ENCODE results near the gene NMNAT3. TPM values are rescaled to one million over a fixed set of nuclear protein-coding genes. Genes with fewer than 3 reads are reported as not detected.

NMNAT3 gene
- polyA plus RNA-seq, 3 donors, result 9.0 to 11.4 (median 9.3) TPM

DNA sequence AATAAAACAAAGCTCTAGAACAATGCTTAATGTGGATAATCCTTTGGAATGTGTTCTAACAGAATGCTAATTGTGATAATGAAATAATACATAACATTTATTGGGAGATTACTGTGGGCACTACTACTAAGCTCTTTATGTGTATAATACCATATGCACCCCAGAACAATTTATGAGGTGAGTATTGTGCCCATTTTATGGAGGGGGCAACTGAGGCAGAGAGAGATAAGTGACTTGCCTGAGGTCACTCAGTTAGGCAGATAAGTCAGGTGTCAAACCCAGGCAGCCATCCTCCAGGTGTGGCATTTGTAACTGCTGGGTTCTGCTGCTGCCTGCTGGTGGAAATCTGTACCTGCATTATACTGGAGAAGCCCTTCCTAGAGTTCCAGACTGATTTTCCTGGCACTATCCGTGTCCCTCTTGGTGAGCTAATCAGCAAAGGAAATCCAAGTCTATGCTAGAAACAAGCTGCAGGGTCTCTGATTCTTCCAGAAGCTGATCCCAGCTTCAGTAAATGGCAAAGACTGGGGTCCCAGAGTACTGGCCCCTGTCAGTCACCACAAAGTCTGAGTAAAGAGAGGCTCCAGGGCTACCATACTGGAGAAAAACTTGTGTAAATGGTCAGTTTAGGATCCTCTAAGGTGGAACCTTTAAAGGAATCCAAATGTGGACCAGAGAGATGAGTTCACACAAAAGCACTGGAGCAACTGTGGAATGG lies 115.7 kb downstream of the NMNAT3 start:
- DNase-seq (ENCODE audit: extremely low read depth in 1 of 11, low read depth in 9 of 11, low spot score in 4 of 11), result no peak

GRCh38 chr3:139561255-139561817 lies 116.4 kb downstream of the NMNAT3 start:
- DNase-seq (ENCODE audit: extremely low read depth in 1 of 11, low read depth in 9 of 11, low spot score in 4 of 11), result no peak

- no peak for DNase-seq (ENCODE audit: extremely low read depth in 1 of 11, low read depth in 9 of 11, low spot score in 4 of 11)
Observed at GRCh38 chr3:139560411-139560810, 117.4 kb downstream of the NMNAT3 start.

DNA sequence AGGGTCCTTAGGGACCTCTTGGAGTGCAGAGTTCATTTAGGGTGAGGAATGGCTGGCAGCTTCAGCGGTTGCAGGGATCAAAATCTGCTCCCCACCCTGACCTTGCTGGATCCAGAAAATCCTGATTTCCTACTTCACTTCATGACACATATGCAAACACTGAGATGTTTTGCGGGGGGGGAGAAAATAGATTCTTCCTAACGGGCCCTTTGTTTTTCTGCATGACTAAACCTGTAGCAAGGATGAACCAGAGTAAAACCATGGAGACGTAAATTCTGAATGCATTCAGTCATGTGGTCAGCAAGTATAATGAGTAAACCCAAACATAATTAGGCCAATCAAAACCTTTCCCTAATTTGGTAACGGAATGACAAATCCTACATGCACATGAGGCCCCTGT lies 118.2 kb downstream of the NMNAT3 start:
- DNase-seq (ENCODE audit: extremely low read depth in 1 of 11, low read depth in 9 of 11, low spot score in 4 of 11), result no peak

DNA sequence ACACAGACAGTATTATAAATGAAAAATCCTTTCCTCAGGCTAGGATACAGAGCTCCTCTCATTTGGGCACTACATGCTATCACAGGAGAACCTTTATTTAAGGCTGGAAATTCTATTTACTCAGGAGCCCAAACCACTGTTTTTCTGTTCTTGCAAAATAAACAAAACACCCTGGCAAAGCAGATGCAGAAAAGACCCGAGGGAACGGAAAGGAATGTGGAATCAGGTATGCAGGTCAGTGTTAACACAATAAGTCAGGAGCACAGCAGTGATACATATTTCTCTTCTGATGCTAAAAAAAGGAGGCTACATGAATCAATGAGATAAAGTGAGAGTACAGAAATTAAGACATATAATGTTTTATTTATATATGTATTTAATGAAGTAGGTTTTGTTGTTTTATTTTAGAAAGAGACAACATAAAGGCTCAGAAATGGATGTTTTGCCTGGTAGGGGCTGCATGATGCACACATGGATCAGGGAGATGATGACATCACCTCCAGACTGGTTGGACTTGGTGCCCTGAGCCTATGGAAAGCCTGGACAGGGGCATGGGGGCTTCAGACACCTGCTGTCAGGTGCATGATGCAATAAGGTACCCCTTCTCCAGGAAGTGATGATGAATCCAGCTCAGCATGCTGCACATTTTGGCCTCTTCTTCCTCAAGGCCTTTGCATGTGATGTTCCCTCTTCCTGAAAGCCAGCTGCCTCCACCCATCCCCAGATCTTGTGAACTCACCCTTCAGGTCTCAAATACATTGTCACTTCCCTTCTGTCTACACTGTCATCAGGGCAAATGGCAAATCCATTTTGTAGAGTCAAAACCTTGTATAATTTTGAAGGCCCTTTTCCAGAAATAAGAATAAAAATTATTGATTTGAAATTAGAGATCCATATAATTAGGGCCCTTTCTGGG lies 119.2 kb downstream of the NMNAT3 start:
- no peak for DNase-seq (ENCODE audit: extremely low read depth in 1 of 11, low read depth in 9 of 11, low spot score in 4 of 11)

- no peak for DNase-seq (ENCODE audit: extremely low read depth in 1 of 11, low read depth in 9 of 11, low spot score in 4 of 11)
Observed at GRCh38 chr3:139557041-139557440, 120.7 kb downstream of the NMNAT3 start.

DNA sequence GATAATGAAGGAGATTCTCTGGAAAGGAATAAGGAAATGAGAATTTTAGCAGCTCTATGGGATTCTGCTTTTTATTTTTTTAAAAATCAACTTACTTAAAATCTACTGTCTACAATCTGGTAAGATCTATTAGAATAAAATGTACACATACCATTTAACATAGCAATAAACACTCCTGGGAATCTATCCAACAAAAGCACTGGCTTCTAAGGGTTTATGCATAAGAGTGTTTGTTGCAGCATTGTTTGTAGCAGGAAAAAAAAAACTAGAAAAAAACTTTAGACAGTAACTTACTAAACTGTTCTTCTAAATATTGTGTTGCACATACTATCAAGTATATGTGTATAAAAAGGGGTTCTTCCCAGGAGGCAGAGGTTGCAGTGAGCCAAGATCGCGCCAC lies 122.5 kb downstream of the NMNAT3 start:
- DNase-seq (ENCODE audit: extremely low read depth in 1 of 11, low read depth in 9 of 11, low spot score in 4 of 11), result peak in 2 of 11 donors; percentile 74 to 89

DNA sequence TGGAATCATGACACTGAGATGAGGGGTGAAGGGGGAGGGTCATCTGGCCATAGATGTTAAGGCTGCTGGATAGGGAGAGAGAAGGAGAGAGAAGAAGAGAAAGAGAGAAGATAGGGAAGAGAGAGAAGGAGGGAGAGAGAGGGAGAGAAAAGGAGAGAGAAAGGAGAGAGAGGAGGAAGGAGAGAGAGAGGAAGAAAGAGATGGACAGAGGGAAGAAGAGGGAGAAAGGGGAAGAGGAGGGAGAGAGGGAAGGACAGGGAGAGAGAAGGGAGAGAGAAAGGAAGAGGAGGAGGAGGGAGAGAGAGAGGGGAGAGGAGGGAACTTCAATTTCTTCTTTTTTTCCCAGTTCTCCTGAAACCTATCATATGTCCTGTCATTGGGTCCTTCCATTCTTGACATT lies 123.1 kb downstream of the NMNAT3 start:
- no peak for DNase-seq (ENCODE audit: extremely low read depth in 1 of 11, low read depth in 9 of 11, low spot score in 4 of 11)

DNA sequence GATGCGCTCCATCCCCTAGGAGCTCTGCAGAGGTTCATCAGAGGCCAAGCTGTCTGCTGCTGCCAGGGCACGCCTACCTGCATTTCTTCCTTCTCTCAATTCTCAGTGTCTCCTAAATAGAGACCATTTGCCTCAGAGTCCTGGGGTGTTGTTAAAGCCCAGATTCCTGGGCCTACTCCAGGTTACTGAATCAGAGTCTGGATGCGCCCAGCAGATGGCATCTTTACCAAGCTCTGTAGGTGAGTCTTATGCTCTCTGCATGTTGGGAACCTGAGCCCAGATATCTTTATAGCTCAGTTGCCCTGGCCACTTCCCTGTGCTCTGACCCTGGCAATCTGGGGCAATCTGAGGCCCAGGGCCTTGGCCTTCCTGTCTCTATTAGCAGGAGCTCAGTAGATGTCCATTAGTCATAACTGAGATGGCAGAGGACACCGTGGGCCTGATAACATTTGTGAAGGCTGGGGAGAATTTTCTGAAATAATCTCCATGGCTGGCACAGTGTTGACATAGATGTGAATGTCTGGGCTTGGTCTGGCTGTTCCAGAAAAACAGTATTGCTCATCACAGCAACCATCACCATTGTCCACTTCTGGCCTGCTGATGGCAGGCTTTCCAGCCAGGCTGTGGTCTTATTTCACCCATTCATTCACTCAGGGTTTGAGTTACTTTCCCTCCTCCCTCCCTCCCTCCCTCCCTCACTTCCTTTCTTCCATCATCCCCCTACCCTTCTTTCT lies 125.0 kb downstream of the NMNAT3 start:
- DNase-seq (ENCODE audit: extremely low read depth in 1 of 11, low read depth in 9 of 11, low spot score in 4 of 11), result no peak

GRCh38 chr3:139548801-139549200 lies 129.0 kb downstream of the NMNAT3 start:
- DNase-seq (ENCODE audit: extremely low read depth in 1 of 11, low read depth in 9 of 11, low spot score in 4 of 11), result no peak

GRCh38 chr3:139547666-139548065 lies 130.1 kb downstream of the NMNAT3 start:
- no peak for DNase-seq (ENCODE audit: extremely low read depth in 1 of 11, low read depth in 9 of 11, low spot score in 4 of 11)

- no peak for DNase-seq (ENCODE audit: extremely low read depth in 1 of 11, low read depth in 9 of 11, low spot score in 4 of 11)
Observed at GRCh38 chr3:139546772-139547171, 131.0 kb downstream of the NMNAT3 start.

DNA sequence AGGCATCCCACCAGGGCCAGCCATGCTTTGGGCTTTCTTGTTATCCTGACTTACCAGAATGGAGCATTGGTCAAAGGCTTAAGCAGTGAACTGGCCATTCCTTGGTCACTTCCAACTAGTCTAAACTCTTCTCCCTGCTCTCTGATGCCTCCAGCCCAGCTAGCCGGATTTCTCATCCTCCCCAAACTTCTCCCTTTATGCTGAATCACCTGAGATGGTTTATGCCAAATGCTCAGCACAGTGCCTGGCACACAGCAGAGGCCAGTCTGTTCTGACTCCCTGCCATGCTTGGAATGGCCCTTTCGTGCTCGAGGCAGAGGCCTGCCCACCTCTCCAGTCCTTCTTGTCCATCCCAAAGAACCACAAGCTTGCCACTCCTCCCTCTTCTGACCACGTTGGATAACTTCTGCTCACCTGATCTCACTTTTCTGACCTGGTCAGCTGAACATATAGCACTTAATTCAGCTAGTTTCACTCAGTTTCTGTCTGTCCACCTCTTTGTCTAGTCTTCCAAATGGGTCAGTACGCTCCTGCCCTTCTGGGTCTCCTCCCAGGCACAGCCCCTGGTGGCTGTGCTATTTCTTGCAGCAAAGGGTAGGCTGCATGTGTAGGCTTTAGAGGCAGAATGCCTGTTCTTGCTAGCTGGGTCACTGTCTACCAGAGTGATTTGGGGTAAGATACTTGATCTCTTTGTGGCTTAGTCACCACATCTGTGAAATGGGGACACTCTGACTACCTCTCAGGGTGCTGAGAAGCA lies 136.1 kb downstream of the NMNAT3 start:
- no peak for DNase-seq (ENCODE audit: extremely low read depth in 1 of 11, low read depth in 9 of 11, low spot score in 4 of 11)

DNA sequence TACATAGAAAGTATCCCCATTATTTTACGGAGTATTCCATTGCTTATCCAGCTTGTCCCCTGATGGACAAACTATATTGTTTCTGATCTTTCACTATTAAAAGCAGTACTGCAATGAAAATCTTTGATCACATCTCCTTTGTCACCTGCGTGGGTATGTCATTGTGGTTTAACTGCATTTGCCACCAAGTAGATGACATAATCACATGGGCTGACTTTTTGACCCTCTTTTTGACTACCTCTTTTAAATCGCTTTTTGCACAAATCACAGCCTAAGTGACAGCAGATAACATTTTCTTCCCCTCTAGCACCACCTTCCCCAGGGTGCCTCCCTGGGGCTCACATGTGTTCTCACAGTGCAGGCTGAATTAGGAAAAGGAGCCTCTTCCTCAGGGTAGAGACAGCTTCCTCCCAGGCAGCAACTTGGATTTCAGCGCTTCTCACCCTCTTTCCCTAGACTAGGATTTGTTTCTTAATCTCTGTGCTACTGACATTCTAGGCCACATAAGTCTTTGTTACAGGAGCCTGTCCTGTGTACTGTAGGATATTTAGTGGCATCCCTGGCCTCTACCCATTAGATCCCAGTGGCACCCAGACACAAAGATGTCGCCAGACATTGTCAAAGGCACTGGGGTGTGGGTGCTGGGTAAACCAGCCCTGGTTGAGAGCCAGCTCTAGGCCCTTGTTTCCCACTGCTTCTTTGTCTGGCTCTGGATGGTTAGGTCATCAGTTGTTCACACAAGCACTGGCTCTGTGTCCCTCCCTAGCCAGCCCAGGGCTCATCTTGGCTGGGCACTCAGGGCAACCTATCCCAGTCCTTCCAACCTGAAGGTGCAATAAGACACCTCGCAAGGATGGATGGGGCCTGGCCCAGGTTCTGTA lies 136.9 kb downstream of the NMNAT3 start:
- no peak for DNase-seq (ENCODE audit: extremely low read depth in 1 of 11, low read depth in 9 of 11, low spot score in 4 of 11)

DNA sequence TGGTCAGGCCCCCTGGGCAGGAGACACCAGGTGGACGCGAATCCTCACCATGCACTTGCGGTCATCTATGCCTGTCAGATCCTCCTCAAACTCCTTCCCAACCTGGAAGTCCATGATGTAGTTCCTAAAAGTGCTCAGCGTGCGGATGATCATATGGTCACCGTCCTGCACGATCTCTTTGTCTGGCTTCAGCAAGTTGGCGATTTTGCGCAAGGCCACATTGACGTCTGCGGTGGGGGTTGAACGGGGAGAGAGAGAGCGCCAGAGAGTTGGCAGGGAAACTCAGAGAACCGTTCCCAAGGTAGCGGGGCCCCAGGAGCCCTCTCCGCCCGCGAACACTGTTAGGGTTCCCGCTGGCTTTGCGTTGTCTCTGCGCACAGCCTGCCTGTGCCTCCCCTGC lies 139.0 kb downstream of the NMNAT3 start:
- DNase-seq (ENCODE audit: extremely low read depth in 1 of 11, low read depth in 9 of 11, low spot score in 4 of 11), result peak in 1 of 11 donors; percentile 55

- DNase-seq (ENCODE audit: extremely low read depth in 1 of 11, low read depth in 9 of 11, low spot score in 4 of 11), result no peak
Observed at GRCh38 chr3:139537795-139538621, 139.8 kb downstream of the NMNAT3 start.

GRCh38 chr3:139537361-139537760 lies 140.4 kb downstream of the NMNAT3 start:
- no peak for DNase-seq (ENCODE audit: extremely low read depth in 1 of 11, low read depth in 9 of 11, low spot score in 4 of 11)
